Measurements from ENCODE around the gene FAM13B. TPM values are rescaled to one million over a fixed set of nuclear protein-coding genes. Genes with fewer than 3 reads are reported as not detected.

The FAM13B gene
- total and polyA plus RNA-seq, 10 of the 15 experiments (the other 5 are each of a cell fraction or from before 2014, with no cell fraction given) = 3.6 to 30.0 (median 20.3) TPM

DNA sequence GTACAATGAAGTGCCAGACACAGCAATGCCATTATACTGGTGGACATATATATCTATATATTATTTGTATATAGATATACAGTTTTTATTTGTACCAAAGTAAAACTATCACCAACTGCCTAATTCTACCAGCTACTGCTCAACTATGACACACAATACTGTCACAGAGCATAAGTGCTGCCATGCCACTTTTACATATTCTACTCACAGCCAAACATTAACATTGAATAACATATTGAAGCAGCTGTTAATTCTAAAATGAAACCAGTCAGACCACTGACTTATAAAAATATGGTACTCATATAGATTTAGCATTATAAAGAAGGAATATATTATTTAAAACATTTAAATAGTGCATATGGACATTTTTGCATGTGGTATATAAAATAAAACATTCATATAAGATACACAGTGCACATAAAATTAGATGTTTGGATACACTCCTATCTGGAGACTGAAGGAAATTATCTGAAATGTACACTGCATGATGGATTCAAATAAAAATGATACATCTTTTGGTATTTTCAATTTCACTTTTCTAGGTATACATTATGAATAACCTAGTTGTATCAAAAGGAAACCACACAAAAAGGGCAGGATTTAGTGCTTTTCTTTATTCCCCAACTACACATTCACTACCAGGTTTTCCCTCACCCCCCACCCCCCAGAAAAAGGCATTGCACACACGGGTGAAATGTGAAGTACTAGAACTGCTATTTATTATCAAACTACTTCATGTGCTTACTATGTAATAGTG lies 94.7 kb downstream of the FAM13B start:
- Histone ChIP-seq H3K27me3 (replicated peaks in 1 of 2; ENCODE audit: control insufficient read depth in 2 of 2, insufficient read depth in 2 of 2, low read length in 1 of 2) (no peaks in the 10 kb centered on the region; a peak in 1 of 4 replicates), H3K4me1 (ENCODE audit: control insufficient read depth, insufficient read depth, low read length) (peaks cover 20% of the 10 kb centered on the region), H3K27ac (ENCODE audit: control insufficient read depth, insufficient read depth) (no peak overlapping the region), H3K4me3 (no peak overlapping the region), H3K4me2 (ENCODE audit: control insufficient read depth, insufficient read depth) (no peak overlapping the region), H3K9me3 (replicated peaks; ENCODE audit: control insufficient read depth, insufficient read depth, low read length) (no peaks in the 10 kb centered on the region), H3K36me3 (ENCODE audit: control insufficient read depth in 2 of 2, insufficient read depth in 2 of 2, low read length in 1 of 2) (peaks cover 11 to 31% of the 10 kb centered on the region in 2 experiments), H4K20me1 (ENCODE audit: control insufficient read depth, insufficient read depth) (no peaks in the 10 kb centered on the region), H3K79me2 (ENCODE audit: control insufficient read depth, insufficient read depth, low read length) (no peaks in the 10 kb centered on the region; the same call in 1 of the 2 replicates), H2AFZ (ENCODE audit: control insufficient read depth, low read depth, low read length) (no peak overlapping the region), H3K9ac (ENCODE audit: control insufficient read depth, insufficient read depth, low read length) (no peak overlapping the region)
- in situ Hi-C loops (cut with MboI) (no loop called here), intact Hi-C loops (cut with micrococcal nuclease; ENCODE audit: unreplicated experiment) (loop anchor here (10.0 kb wide), 1 partner anchor 163 kb away; no protein-coding TSS in a partner anchor)
- RAD21 ChIA-PET (ENCODE audit: unreplicated experiment) = no interaction called here
- POLR2A ChIA-PET = interaction anchor here (0.7 kb wide), 1 partner anchor 72 kb away, joined by 3 read pairs; no protein-coding TSS in a partner anchor
- 0% methylated on average over 1 of the region's 1 CpG for WGBS (ENCODE audit: insufficient coverage, insufficient replicate concordance, low lambda C conversion rate, missing lambda C conversion rate)
- CTCF ChIA-PET = no interaction called here
- SMC1A ChIA-PET (ENCODE audit: uncharacterized antibody, unreplicated experiment) = interaction anchor here (0.6 to 1.6 kb wide), 6 partner anchors 27 to 281 kb away, joined by 3 to 6 read pairs (median 4); no protein-coding TSS in a partner anchor
- ATAC-seq (no peak), DNase-seq (ENCODE audit: low read depth, low spot score) (no peak), FAIRE-seq (no peak)
- 0 out of 2 replicates have a peak, but pooled peaks have one; percentile 24 for TF ChIP-seq EED (IDR thresholded peaks at IDR 0.05; ENCODE audit: low read depth)
- TF ChIP-seq SRF (IDR thresholded peaks at IDR 0.05; ENCODE audit: low read depth in 2 of 2, low read length in 2 of 2) = no peak
- TF ChIP-seq YY1 (IDR thresholded peaks at IDR 0.05; ENCODE audit: low read depth, low read length) = no peak
- no TSS peak for BruUV-seq (replicated peaks)

DNA sequence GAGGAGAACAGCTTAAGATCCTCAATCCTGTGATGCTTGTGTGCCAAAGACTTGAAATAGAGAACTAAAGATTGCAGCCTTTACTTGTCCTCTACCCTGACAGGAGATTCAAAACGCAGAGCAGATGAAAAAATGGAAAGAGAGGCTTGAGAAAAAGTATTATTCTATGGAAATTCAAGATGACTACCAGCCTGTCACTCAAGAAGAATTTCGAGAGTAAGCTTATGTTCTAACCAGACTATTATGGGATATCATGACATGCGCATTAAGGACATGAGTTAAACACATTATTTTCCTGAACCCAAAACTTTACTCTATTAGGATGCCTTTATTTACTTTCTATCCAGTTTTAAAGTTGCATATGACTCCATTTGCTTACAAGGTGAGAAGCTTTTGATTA lies 97.2 kb downstream of the FAM13B start:
- ChIA-PET POLR2A (interaction anchor here (0.6 to 1.9 kb wide), 5 partner anchors 9 to 93 kb away, joined by 3 to 7 read pairs (median 4); no protein-coding TSS in a partner anchor), CTCF (interaction anchor here (0.6 to 2.1 kb wide), 13 partner anchors 9 to 418 kb away, joined by 3 to 22 read pairs (median 4); partner anchors contain the start of gene PKD2L2), SMC1A (ENCODE audit: uncharacterized antibody, unreplicated experiment) (interaction anchor here (0.5 to 2.9 kb wide), 17 partner anchors 10 to 299 kb away, joined by 3 to 22 read pairs (median 4); partner anchors contain the start of gene PKD2L2), RAD21 (ENCODE audit: unreplicated experiment) (interaction anchor here (1.6 to 2.7 kb wide), 4 partner anchors 46 to 156 kb away, joined by 4 to 21 read pairs (median 8); partner anchors contain the start of gene PKD2L2)
- peaks cover 20% of the 10 kb centered on the region for H3K4me1 ChIP-seq (ENCODE audit: control insufficient read depth, insufficient read depth, low read length)
- no peaks in the 10 kb centered on the region for H4K20me1 ChIP-seq (ENCODE audit: control insufficient read depth, insufficient read depth)
- ATAC-seq (no peak; the same call in 1 of the 3 replicates), DNase-seq (ENCODE audit: low read depth, low spot score) (no peak), FAIRE-seq (peak; percentile 18)
- no peak overlapping the region for H2AFZ ChIP-seq (ENCODE audit: control insufficient read depth, low read depth, low read length)
- BruUV-seq (replicated peaks) = no TSS peak
- no peaks in the 10 kb centered on the region for H3K27me3 ChIP-seq (replicated peaks in 1 of 2; ENCODE audit: control insufficient read depth in 2 of 2, insufficient read depth in 2 of 2, low read length in 1 of 2)
- in situ Hi-C loops (cut with MboI) = no loop called here
- no peak for TF ChIP-seq SP1 (IDR thresholded peaks at IDR 0.05; ENCODE audit: low read depth, low read length)
- TF ChIP-seq, protein P1, sequence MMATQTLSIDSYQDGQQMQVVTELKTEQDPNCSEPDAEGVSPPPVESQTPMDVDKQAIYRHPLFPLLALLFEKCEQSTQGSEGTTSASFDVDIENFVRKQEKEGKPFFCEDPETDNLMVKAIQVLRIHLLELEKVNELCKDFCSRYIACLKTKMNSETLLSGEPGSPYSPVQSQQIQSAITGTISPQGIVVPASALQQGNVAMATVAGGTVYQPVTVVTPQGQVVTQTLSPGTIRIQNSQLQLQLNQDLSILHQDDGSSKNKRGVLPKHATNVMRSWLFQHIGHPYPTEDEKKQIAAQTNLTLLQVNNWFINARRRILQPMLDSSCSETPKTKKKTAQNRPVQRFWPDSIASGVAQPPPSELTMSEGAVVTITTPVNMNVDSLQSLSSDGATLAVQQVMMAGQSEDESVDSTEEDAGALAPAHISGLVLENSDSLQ (IDR thresholded peaks at IDR 0.05) = peak; percentile 92
- H3K79me2 ChIP-seq (ENCODE audit: control insufficient read depth, insufficient read depth, low read length) = no peaks in the 10 kb centered on the region; the same call in 1 of the 2 replicates
- no peak overlapping the region for H3K4me3 ChIP-seq
- intact Hi-C loops (cut with micrococcal nuclease; ENCODE audit: unreplicated experiment) = loop anchor here (10.0 kb wide), 1 partner anchor 161 kb away; no protein-coding TSS in a partner anchor
- 2% methylated on average over 3 of the region's 3 CpGs for WGBS (ENCODE audit: insufficient coverage, insufficient replicate concordance, low lambda C conversion rate, missing lambda C conversion rate)
- peak overlapping the region; percentile 37; the same call in 1 of the 2 replicates for H3K27ac ChIP-seq (ENCODE audit: control insufficient read depth, insufficient read depth)
- H3K9ac ChIP-seq (ENCODE audit: control insufficient read depth, insufficient read depth, low read length) = no peak overlapping the region
- H3K36me3 ChIP-seq (ENCODE audit: control insufficient read depth in 2 of 2, insufficient read depth in 2 of 2, low read length in 1 of 2) = peaks cover 6 to 18% of the 10 kb centered on the region in 2 experiments
- no peaks in the 10 kb centered on the region for H3K9me3 ChIP-seq (replicated peaks; ENCODE audit: control insufficient read depth, insufficient read depth, low read length)
- no peak overlapping the region for H3K4me2 ChIP-seq (ENCODE audit: control insufficient read depth, insufficient read depth)

Data from GM12878 (cell line).